H1 (cell line): ENCODE measurements around the gene TTLL7. TPM values are rescaled to one million over a fixed set of nuclear protein-coding genes. Genes with fewer than 3 reads are reported as not detected.

ENCODE experiments used
- CTCF ChIA-PET: fragments of 300-600 bp; sonication (Branson Sonifier 250); formaldehyde crosslinking; loops from one replicate; lab custom pipeline; 2021; ENCODE audit not compliant: partially characterized antibody; lab: Charles Lee
- POLR2A ChIA-PET: fragments of 300-600 bp; sonication (Branson Sonifier 250); formaldehyde crosslinking; loops from one replicate; lab custom pipeline; 2021; ENCODE audit warnings: inconsistent platforms; ENCODE audit not compliant: partially characterized antibody; lab: Charles Lee
- DNase-seq, 2 experiments: peaks; one replicate each; pipeline versions ENCODE4 v3.0.0 to v3.0.0-alpha.2; 2010 to 2022; ENCODE audit warnings: low spot score in 2 of 2, low read depth in 1 of 2, mixed read lengths in 1 of 2
- FAIRE-seq: peaks from 2 replicates; lab custom pipeline; 2011; peaks lifted over from hg19 to GRCh38; lab: Jason Lieb, UNC
- H2AFZ ChIP-seq: 2 replicates; pipeline ENCODE4 v1.8.1; 2012; ENCODE audit warnings: low read length, inconsistent platforms
- H2AK5ac ChIP-seq: 2 replicates; pipeline ENCODE4 v1.6.1; 2013; ENCODE audit warnings: low read depth, low read length
- H2BK120ac ChIP-seq: replicated peaks from 2 replicates; pipeline ENCODE3; 2013; ENCODE audit warnings: low read depth, low read length, inconsistent platforms
- H2BK12ac ChIP-seq: 2 replicates; pipeline ENCODE4 v1.6.1; 2013; ENCODE audit warnings: low read depth, low read length
- H2BK15ac ChIP-seq: 2 replicates; pipeline ENCODE4 v1.6.1; 2013; ENCODE audit warnings: low read length
- H2BK20ac ChIP-seq: 2 replicates; pipeline ENCODE4 v1.6.1; 2013; ENCODE audit warnings: low read length
- H2BK5ac ChIP-seq: 2 replicates; pipeline ENCODE4 v1.6.1; 2013; ENCODE audit warnings: low read depth, low read length
- H3K14ac ChIP-seq: 2 replicates; pipeline ENCODE4 v1.6.1; 2013; ENCODE audit warnings: inconsistent platforms; ENCODE audit not compliant: insufficient read length
- H3K18ac ChIP-seq: 2 replicates; pipeline ENCODE4 v1.6.1; 2013; ENCODE audit warnings: low read length; ENCODE audit errors: extremely low read depth
- H3K23ac ChIP-seq: 2 replicates; pipeline ENCODE4 v1.6.1; 2013; ENCODE audit warnings: inconsistent platforms; ENCODE audit not compliant: insufficient read length
- H3K23me2 ChIP-seq: 2 replicates; pipeline ENCODE4 v1.6.1; 2013; ENCODE audit warnings: low read depth, low read length
- H3K27ac ChIP-seq: 2 replicates; pipeline ENCODE4 v1.6.1; 2011; ENCODE audit warnings: low read depth, low read length, inconsistent platforms
- H3K27me3 ChIP-seq, 4 experiments: replicated peaks in 1 of 4; 1 replicate in 1 of 4; 2 replicates in 3 of 4; pipeline versions ENCODE4 v1.6.1 to v1.8.1; 2011 to 2013; ENCODE audit warnings: low read length in 3 of 4, mild to moderate bottlenecking in 3 of 4, inconsistent platforms in 2 of 4, mixed read lengths in 2 of 4, moderate library complexity in 1 of 4; ENCODE audit not compliant: control insufficient read depth in 3 of 4, insufficient read depth in 3 of 4; ENCODE audit errors: extremely low read depth in 1 of 4
- H3K36me3 ChIP-seq, 4 experiments: 2 replicates each; pipeline versions ENCODE4 v1.6.1 to v1.8.1; 2011 to 2013; ENCODE audit warnings: mild to moderate bottlenecking in 4 of 4, low read length in 3 of 4, moderate library complexity in 2 of 4, control low read depth in 1 of 4, inconsistent platforms in 1 of 4; ENCODE audit not compliant: insufficient read depth in 4 of 4, control insufficient read depth in 2 of 4
- H3K4ac ChIP-seq: replicated peaks from 2 replicates; pipeline ENCODE3; 2013; ENCODE audit warnings: low read length, low read depth, mixed read lengths, inconsistent platforms; ENCODE audit not compliant: insufficient read length
- H3K4me1 ChIP-seq, 4 experiments: replicated peaks in 1 of 4; 1 replicate in 1 of 4; 2 replicates in 3 of 4; pipeline versions ENCODE4 v1.6.1 to v1.8.1; 2011 to 2013; ENCODE audit warnings: low read length in 3 of 4, inconsistent platforms in 2 of 4, mixed read lengths in 1 of 4; ENCODE audit not compliant: insufficient read depth in 4 of 4, control insufficient read depth in 3 of 4
- H3K4me2 ChIP-seq, 2 experiments: 2 replicates each; pipeline versions ENCODE4 v1.6.1 to v1.8.1; 2011 to 2013; ENCODE audit warnings: low read depth in 2 of 2, low read length in 2 of 2, control low read depth in 1 of 2, inconsistent platforms in 1 of 2, mild to moderate bottlenecking in 1 of 2; ENCODE audit not compliant: insufficient read depth in 1 of 2
- H3K4me3 ChIP-seq, 4 experiments: fragments of 200-600, 300-600 bp in 1 of 4; sonication (generic), shearing (Covaris generic), sonication (Bioruptor Twin) in 1 of 4; 2 replicates each; pipeline versions ENCODE4 v1.5.1 to v1.8.1; 2011 to 2016; ENCODE audit warnings: low read length in 4 of 4, low read depth in 3 of 4, control low read depth in 2 of 4, inconsistent platforms in 2 of 4, mild to moderate bottlenecking in 2 of 4, mixed read lengths in 1 of 4, moderate library complexity in 1 of 4; ENCODE audit not compliant: insufficient read depth in 2 of 4; ENCODE audit errors: extremely low read depth in 1 of 4
- H3K56ac ChIP-seq: replicated peaks from 2 replicates; pipeline ENCODE3; 2013; ENCODE audit warnings: low read depth, mild to moderate bottlenecking, mixed read lengths, low read length, inconsistent platforms; ENCODE audit not compliant: insufficient read length
- H3K79me1 ChIP-seq: 2 replicates; pipeline ENCODE4 v1.6.1; 2013; ENCODE audit warnings: low read depth, low read length, control low read depth
- H3K79me2 ChIP-seq, 2 experiments: 2 replicates each; pipeline versions ENCODE4 v1.6.1 to v1.8.1; 2012 to 2013; ENCODE audit warnings: low read length in 2 of 2, mild to moderate bottlenecking in 2 of 2, inconsistent platforms in 1 of 2; ENCODE audit not compliant: insufficient read depth in 2 of 2, control insufficient read depth in 1 of 2
- H3K9ac ChIP-seq, 4 experiments: replicated peaks in 1 of 4; 1 replicate in 1 of 4; 2 replicates in 3 of 4; pipeline versions ENCODE4 v1.6.1 to v1.8.1; 2011 to 2013; ENCODE audit warnings: low read depth in 3 of 4, low read length in 3 of 4, control low read depth in 2 of 4, mild to moderate bottlenecking in 2 of 4, moderate library complexity in 2 of 4, inconsistent platforms in 1 of 4; ENCODE audit errors: extremely low read depth in 1 of 4
- H3K9me3 ChIP-seq, 2 experiments: 2 replicates each; pipeline versions ENCODE4 v1.6.1 to v1.8.1; 2012 to 2013; ENCODE audit warnings: mild to moderate bottlenecking in 2 of 2, moderate library complexity in 2 of 2, control low read depth in 1 of 2, inconsistent platforms in 1 of 2, low read depth in 1 of 2, low read length in 1 of 2, mixed read lengths in 1 of 2; ENCODE audit not compliant: insufficient read depth in 2 of 2
- H4K20me1 ChIP-seq, 2 experiments: replicated peaks in 1 of 2; 2 replicates each; pipeline versions ENCODE3 to v1.8.1; 2011 to 2013; ENCODE audit warnings: inconsistent platforms in 2 of 2, low read length in 2 of 2, mild to moderate bottlenecking in 1 of 2; ENCODE audit not compliant: insufficient read depth in 2 of 2, control insufficient read depth in 1 of 2
- H4K5ac ChIP-seq: 2 replicates; pipeline ENCODE4 v1.6.1; 2013; ENCODE audit warnings: low read length, low read depth, mixed read lengths, inconsistent platforms; ENCODE audit not compliant: insufficient read length
- H4K8ac ChIP-seq: 2 replicates; pipeline ENCODE4 v1.8.0; 2013; ENCODE audit warnings: mild to moderate bottlenecking, moderate library complexity, low read length, inconsistent platforms; ENCODE audit not compliant: insufficient read depth; ENCODE audit errors: extremely low read depth
- H4K91ac ChIP-seq: replicated peaks from 2 replicates; pipeline ENCODE3; 2013; ENCODE audit warnings: low read length, mixed read lengths, inconsistent platforms; ENCODE audit not compliant: insufficient read length
- WGBS, 2 experiments: shearing (Covaris generic) in 1 of 2; methylation state at CpG; one replicate each; pipeline versions ENCODE4 v1.1.6 to v1.1.7; 2013 to 2015; ENCODE audit warnings: low lambda C conversion rate in 2 of 2, mixed read lengths in 2 of 2, inconsistent platforms in 1 of 2, low coverage in 1 of 2, missing lambda C conversion rate in 1 of 2; ENCODE audit not compliant: insufficient replicate concordance in 2 of 2, insufficient coverage in 1 of 2, insufficient read length in 1 of 2; ENCODE audit errors: extremely low coverage in 1 of 2, missing lambda C conversion rate in 1 of 2; 5-methylcytosine and 5-hydroxymethylcytosine counted together
- long read RNA-seq, 2 experiments: library from RNA in 1 of 2; library from capped mRNA in 1 of 2; stranded (forward); transcript quantifications; one replicate each; pipeline ENCODE4 v2.0.0, GENCODE V29; 2021; ENCODE audit warnings: inconsistent platforms in 1 of 2
- polyA minus RNA-seq, 3 experiments: library from RNA; depleted of rRNA, polyadenylated mRNA; stranded (reverse); fragments of >200 nt; gene quantifications; 1 replicate in 2 of 3; 2 replicates in 1 of 3; pipeline ENCODE4 v1.2.3, GENCODE V29; 2011
- polyA plus RNA-seq, 7 experiments: library from polyadenylated mRNA; depleted of rRNA in 3 of 7; stranded (reverse) in 5 of 7; unstranded in 2 of 7; fragments of >200 nt in 5 of 7; fragments of 200-250 nt in 2 of 7; gene quantifications; 1 replicate in 5 of 7; 2 replicates in 1 of 7; 4 replicates in 1 of 7; pipeline versions ENCODE4 v1.2.1 to v1.2.3, GENCODE V29; 2011 to 2013; ENCODE audit warnings: missing spikeins in 2 of 7, mixed read lengths in 2 of 7
- total RNA-seq: library from RNA; stranded (reverse); fragmentation: NEBNext Ultra II Directional; extraction: Animal tissue kit (Norgen Biotek cat#: 25700); gene quantifications from 2 replicates; pipeline ENCODE4 v1.2.1, GENCODE V29; 2021

TTLL7 gene
- total RNA-seq (6.4 and 7.9 TPM in 2 replicates), polyA plus RNA-seq (2011; rRNA removed) (1.7 and 1.9 TPM in 2 replicates), polyA minus RNA-seq (2011; rRNA and poly(A)+ RNA removed) (4.8 and 8.9 TPM in 2 replicates)
- polyA plus RNA-seq (2011; cell fraction: cytosol; rRNA removed) = 1.3 TPM
- 2.7 TPM for polyA plus RNA-seq (2011; cell fraction: nucleus; rRNA removed)
- polyA plus RNA-seq (2012, experiment 1 of 2) = 2.9 to 4.2 TPM (median 4.0 TPM) in 4 replicates
- 0.16 TPM for polyA plus RNA-seq (2012, experiment 2 of 2)
- 2.3 TPM for polyA plus RNA-seq (2013, experiment 1 of 2)
- polyA plus RNA-seq (2013, experiment 2 of 2) = 2.6 TPM
- 3.8 TPM for polyA minus RNA-seq (2011; cell fraction: cytosol; rRNA and poly(A)+ RNA removed)
- polyA minus RNA-seq (2011; cell fraction: nucleus; rRNA and poly(A)+ RNA removed) = 12.8 TPM
- long read RNA-seq, experiment 1, partial matches to known transcripts = 1 of 5 reads
- long read RNA-seq, experiment 1, other reads (novel, unspliced or antisense) = 4 of 5 reads
- long read RNA-seq, experiment 2 = 0 reads

GRCh38 chr1:83998498-83999315, at the start of gene TTLL7:
TSS of gene TTLL7 (minus strand) at chr1:83999132. CDS start at chr1:83952211, 46,921 bp downstream.
- no peak for FAIRE-seq
- CTCF ChIA-PET = no interaction called here

More at GRCh38 chr1:83998498-83999315, at the start of gene TTLL7:
- Histone ChIP-seq H4K5ac (peak within 1 kb of the TSS; percentile 48), H2BK20ac (no peak within 1 kb of the TSS; the same call in 1 of the 2 replicates), H3K23me2 (peaks cover 4% of the 10 kb centered on the region; the same call in 1 of the 2 replicates), H2AK5ac (no peak within 1 kb of the TSS), H3K27me3 (peaks cover 5 to 38% (median 28%) of the 10 kb centered on the region in 4 experiments), H3K4me3 (peak within 1 kb of the TSS; percentile 75 to 92 (median 84)), H4K91ac (peak within 1 kb of the TSS; percentile 88), H3K9ac (peak within 1 kb of the TSS; percentile 74 to 97 (median 93)), H3K4me2 (peak within 1 kb of the TSS; percentile 74 to 82), H4K20me1 (peaks cover 0 to 2% of the 10 kb centered on the region in 2 experiments), H2BK5ac (peak within 1 kb of the TSS; percentile 21; the same call in 1 of the 2 replicates), H2BK15ac (no peak within 1 kb of the TSS), H3K56ac (peak within 1 kb of the TSS; percentile 64), H2AFZ (peak within 1 kb of the TSS; percentile 66), H4K8ac (peak within 1 kb of the TSS; percentile 99), H3K18ac (peak within 1 kb of the TSS; percentile 68; the same call in 1 of the 2 replicates), H3K4me1 (peaks cover 0 to 2% (median 0%) of the 10 kb centered on the region in 4 experiments; a peak in 2 of 7 replicates), H3K14ac (no peak within 1 kb of the TSS), H3K79me2 (no peaks in the 10 kb centered on the region), H2BK12ac (no peak within 1 kb of the TSS), H3K4ac (no peak within 1 kb of the TSS), H3K23ac (no peak within 1 kb of the TSS), H3K9me3 (no peaks in the 10 kb centered on the region), H3K36me3 (no peaks in the 10 kb centered on the region), H3K27ac (peak within 1 kb of the TSS; percentile 82), H2BK120ac (no peak within 1 kb of the TSS), H3K79me1 (no peaks in the 10 kb centered on the region)
- DNase-seq = peak in 1 of 2 experiments; percentile 92
- POLR2A ChIA-PET = interaction anchor here (0.9 kb wide), 1 partner anchor 18 kb away, joined by 3 read pairs; no protein-coding TSS in a partner anchor
- 1% methylated on average over 65 of the region's 73 CpGs; no CpG with 5 or more reads in 1 of the 2 experiments for WGBS, 2 experiments
